OCI-LY7 (cell line): ENCODE data around the gene LDAF1. TPM values are rescaled to one million over a fixed set of nuclear protein-coding genes. Genes with fewer than 3 reads are reported as not detected.

Experiments used
- BruUV-seq: library from RNA; stranded (reverse); fragments of 400-500 nt; replicated peaks from 2 replicates; lab custom pipeline; 2021; lab: Mats Ljungman, UMichigan
- CTCF ChIA-PET: fragments of 300-600 bp; sonication (Branson Sonifier 250); formaldehyde crosslinking; loops from one replicate; lab custom pipeline; 2022; ENCODE audit warnings: antibody characterized with exemption; ENCODE audit not compliant: unreplicated experiment; lab: Charles Lee
- POLR2A ChIA-PET: fragments of 300-600 bp; sonication (Branson Sonifier 250); formaldehyde crosslinking; loops from one replicate; lab custom pipeline; 2022; ENCODE audit warnings: antibody characterized with exemption; lab: Charles Lee
- DNase-seq: peaks from one replicate; pipeline ENCODE4 v3.0.0-alpha.2; 2015; ENCODE audit warnings: low spot score
- H2AFZ ChIP-seq: fragments of 200-600 bp; sonication (generic), shearing (Covaris generic); 2 replicates; pipeline ENCODE4 v1.6.1; 2014; ENCODE audit warnings: mild to moderate bottlenecking, antibody characterized with exemption, low read length, moderate library complexity
- H3K27ac ChIP-seq: fragments of 200-600 bp; sonication (generic); 2 replicates; pipeline ENCODE4 v1.5.1; 2014; ENCODE audit warnings: mixed run types, low read depth, mild to moderate bottlenecking, moderate library complexity, low read length, inconsistent platforms; ENCODE audit not compliant: poor library complexity, severe bottlenecking
- H3K36me3 ChIP-seq: fragments of 200-600 bp; sonication (generic); 2 replicates; pipeline ENCODE4 v1.6.1; 2014; ENCODE audit warnings: mild to moderate bottlenecking, antibody characterized with exemption, low read length, moderate library complexity, mixed read lengths; ENCODE audit not compliant: insufficient read depth
- H3K4me1 ChIP-seq: fragments of 200-600 bp; sonication (generic); 2 replicates; pipeline ENCODE4 v1.5.1; 2014; ENCODE audit warnings: mild to moderate bottlenecking, low read length; ENCODE audit not compliant: insufficient read depth, poor library complexity, severe bottlenecking
- H3K4me2 ChIP-seq: fragments of 200-600 bp; sonication (generic); 2 replicates; pipeline ENCODE4 v1.6.1; 2014; ENCODE audit warnings: mild to moderate bottlenecking, low read length
- H3K4me3 ChIP-seq: fragments of 200-600 bp; sonication (generic); 2 replicates; pipeline ENCODE4 v1.5.1; 2014; ENCODE audit warnings: mild to moderate bottlenecking, low read depth, low read length; ENCODE audit not compliant: poor library complexity, severe bottlenecking
- H3K79me2 ChIP-seq: fragments of 200-600 bp; sonication (generic); 2 replicates; pipeline ENCODE4 v1.6.1; 2016; ENCODE audit warnings: low read depth, mild to moderate bottlenecking, low read length, moderate library complexity, mixed read lengths; ENCODE audit not compliant: insufficient read depth
- H3K9me2 ChIP-seq: fragments of 200-600 bp; sonication (generic); 2 replicates; pipeline ENCODE4 v1.6.1; 2016; ENCODE audit warnings: mild to moderate bottlenecking, low read length, mixed read lengths; ENCODE audit not compliant: insufficient read depth
- H3K9me3 ChIP-seq: fragments of 200-600 bp; sonication (generic); 2 replicates; pipeline ENCODE4 v1.6.1; 2014; ENCODE audit warnings: mild to moderate bottlenecking, mixed run types, low read length, mixed read lengths
- H4K20me1 ChIP-seq: fragments of 200-600 bp; sonication (generic); 2 replicates; pipeline ENCODE4 v1.6.1; 2014; ENCODE audit warnings: mild to moderate bottlenecking, antibody characterized with exemption, low read length, moderate library complexity, mixed read lengths; ENCODE audit not compliant: insufficient read depth
- CTCF ChIP-seq: fragments of 200-600 bp; sonication (generic); conservative IDR thresholded peaks from 2 replicates; pipeline ENCODE4 v1.5.1; 2014; ENCODE audit warnings: mild to moderate bottlenecking, antibody characterized with exemption, low read length, moderate library complexity, mixed read lengths
- EZH2phosphoT487 ChIP-seq: fragments of 200-600 bp; sonication (generic); IDR thresholded peaks from 2 replicates; pipeline ENCODE4 v1.6.1; 2018; ENCODE audit warnings: low read depth, borderline replicate concordance, mild to moderate bottlenecking, mixed run types, antibody characterized with exemption, low read length, moderate library complexity, mixed read lengths
- intact Hi-C: fragments of 100-400 bp; cut with micrococcal nuclease; formaldehyde crosslinking; loops from one replicate; pipeline ENCODE4 v1.10.0; 2022; ENCODE audit not compliant: unreplicated experiment
- total RNA-seq, 2 experiments: library from RNA; depleted of rRNA in 1 of 2; stranded (reverse); fragments of >200 nt in 1 of 2; shearing (Covaris generic) in 1 of 2; gene quantifications; 2 replicates each; pipeline ENCODE4 v1.2.3, GENCODE V29; 2014 to 2022

Gene LDAF1
- total RNA-seq, 2 experiments from 2014 or later: 5.4 to 6.7 TPM

- H3K4me2 ChIP-seq: no peak overlapping the region
- no peaks in the 10 kb centered on the region for H3K9me2 ChIP-seq
- BruUV-seq: no TSS peak
- peaks cover 14% of the 10 kb centered on the region for H3K4me1 ChIP-seq
- H3K4me3 ChIP-seq: no peak overlapping the region
- ChIA-PET CTCF (no interaction called here), POLR2A (no interaction called here)
- intact Hi-C loops: no loop called here
- DNase-seq: no peak
- H3K36me3 ChIP-seq: no peaks in the 10 kb centered on the region
- no peaks in the 10 kb centered on the region for H3K79me2 ChIP-seq
- H3K9me3 ChIP-seq: peaks cover 4% of the 10 kb centered on the region; the same call in 1 of the 2 replicates
- H2AFZ ChIP-seq: no peak overlapping the region
- H3K27ac ChIP-seq: no peak overlapping the region
- TF ChIP-seq EZH2phosphoT487: no peak
- no peak for TF ChIP-seq CTCF
- H4K20me1 ChIP-seq: no peaks in the 10 kb centered on the region
These were observed 40.9 kb upstream of the LDAF1 start for GRCh38 chr16:21117567-21117966.

GRCh38 chr16:21120976-21121520 is 37.4 kb upstream of the LDAF1 start:
- Histone ChIP-seq H3K4me2 (no peak overlapping the region), H3K79me2 (no peaks in the 10 kb centered on the region), H3K4me1 (peaks cover 10% of the 10 kb centered on the region), H3K9me2 (no peaks in the 10 kb centered on the region), H4K20me1 (no peaks in the 10 kb centered on the region), H2AFZ (no peak overlapping the region), H3K4me3 (no peak overlapping the region), H3K36me3 (no peaks in the 10 kb centered on the region), H3K27ac (no peak overlapping the region), H3K9me3 (peaks cover under 1% of the 10 kb centered on the region; the same call in 1 of the 2 replicates)
- no peak for DNase-seq
- POLR2A ChIA-PET: no interaction called here
- intact Hi-C loops: no loop called here
- BruUV-seq: no TSS peak
- no peak for TF ChIP-seq EZH2phosphoT487
- no peak for TF ChIP-seq CTCF
- CTCF ChIA-PET: no interaction called here

GRCh38 chr16:21125191-21125590 is 33.3 kb upstream of the LDAF1 start:
- no peaks in the 10 kb centered on the region for H3K36me3 ChIP-seq
- no peak for DNase-seq
- no peak overlapping the region for H3K4me2 ChIP-seq
- H2AFZ ChIP-seq: no peak overlapping the region
- H3K9me3 ChIP-seq: no peaks in the 10 kb centered on the region
- no peaks in the 10 kb centered on the region for H3K9me2 ChIP-seq
- ChIA-PET POLR2A (no interaction called here), CTCF (no interaction called here)
- intact Hi-C loops: no loop called here
- H4K20me1 ChIP-seq: no peaks in the 10 kb centered on the region
- H3K4me3 ChIP-seq: no peak overlapping the region
- H3K4me1 ChIP-seq: no peaks in the 10 kb centered on the region
- H3K79me2 ChIP-seq: no peaks in the 10 kb centered on the region
- no TSS peak for BruUV-seq
- TF ChIP-seq EZH2phosphoT487 (no peak), CTCF (no peak)
- H3K27ac ChIP-seq: no peak overlapping the region
